Ammon's horn (tissue), 1 donor: ENCODE results near the gene THEM4.
"Not testable (repeated sequence)": the region's sequence is repeated elsewhere in the genome, so short reads cannot be mapped to it uniquely, and the experiment has no call there.

ENCODE experiments used
- DNase-seq: peaks from one replicate; pipeline ENCODE4 v3.0.0-alpha.2; 2016; ENCODE audit warnings: low spot score

THEM4 gene

GRCh38 chr1:151893176-151893924, 16.0 kb downstream of the THEM4 start:
- no peak for DNase-seq

DNA sequence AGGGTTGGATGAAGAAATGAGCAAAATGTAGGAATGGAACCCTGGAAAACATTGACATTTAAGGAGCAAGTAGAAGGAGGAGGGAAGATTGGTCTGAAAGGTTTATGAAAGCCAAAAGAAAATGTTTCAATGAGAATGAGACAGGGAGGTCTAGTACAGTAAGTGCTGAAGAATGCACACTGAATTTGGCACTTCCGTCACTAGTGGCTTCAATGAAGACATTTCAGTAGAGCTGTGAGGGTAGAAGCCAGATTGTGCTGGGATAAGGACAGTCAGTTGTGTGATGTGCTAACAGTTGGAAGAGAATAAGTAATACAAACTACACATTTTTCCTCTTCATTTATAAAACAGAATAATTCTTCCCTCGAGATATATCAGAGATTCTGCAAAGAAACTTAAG, 17.1 kb downstream of the THEM4 start:
- DNase-seq = no peak

DNA sequence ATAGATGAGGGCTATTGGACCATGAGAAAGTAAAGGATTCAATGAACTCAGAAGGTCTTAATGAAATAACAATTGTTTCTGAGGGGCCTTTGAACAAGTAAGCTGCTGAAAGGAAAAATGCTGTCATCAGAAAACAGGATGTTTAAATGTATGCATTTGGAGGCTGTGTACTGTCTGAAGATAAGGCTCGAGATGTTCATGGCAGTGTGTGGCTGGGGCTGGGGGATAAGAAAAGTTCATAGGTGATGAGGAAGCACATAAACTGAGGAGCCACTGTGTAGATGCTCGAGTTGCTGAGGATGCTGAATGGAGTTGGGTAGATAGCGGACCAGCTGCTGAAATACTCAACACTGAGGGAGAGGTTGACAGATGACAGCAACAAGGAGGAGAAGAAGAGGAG, 17.8 kb downstream of the THEM4 start:
- no peak for DNase-seq

DNA sequence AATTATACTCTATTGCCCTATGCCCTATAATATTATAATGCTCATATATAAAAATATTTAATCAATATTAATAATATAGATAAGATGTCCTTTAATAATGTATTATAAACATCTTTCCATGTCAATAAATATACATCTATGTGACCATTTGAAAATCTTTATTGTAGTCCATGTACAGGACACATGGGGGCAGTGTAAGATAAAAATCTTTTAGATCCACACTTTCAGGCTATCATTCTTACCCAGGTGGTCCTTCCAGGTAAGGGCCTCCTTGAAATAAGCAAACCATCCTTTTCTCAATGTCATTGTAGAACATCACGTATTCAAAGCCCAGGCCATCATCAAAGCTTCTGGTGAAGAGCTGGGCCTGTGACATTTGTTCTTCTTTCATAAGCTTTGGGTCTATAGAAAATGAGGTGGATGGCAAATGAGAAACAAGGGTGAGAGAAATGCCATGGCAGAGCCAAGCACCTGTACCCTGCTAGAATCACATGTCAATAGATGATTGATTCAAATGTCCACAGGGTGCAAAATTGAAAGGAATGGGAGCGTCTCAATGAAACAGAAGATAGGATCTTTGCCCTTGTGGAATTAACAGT, 20.2 kb downstream of the THEM4 start:
- no peak for DNase-seq

DNA sequence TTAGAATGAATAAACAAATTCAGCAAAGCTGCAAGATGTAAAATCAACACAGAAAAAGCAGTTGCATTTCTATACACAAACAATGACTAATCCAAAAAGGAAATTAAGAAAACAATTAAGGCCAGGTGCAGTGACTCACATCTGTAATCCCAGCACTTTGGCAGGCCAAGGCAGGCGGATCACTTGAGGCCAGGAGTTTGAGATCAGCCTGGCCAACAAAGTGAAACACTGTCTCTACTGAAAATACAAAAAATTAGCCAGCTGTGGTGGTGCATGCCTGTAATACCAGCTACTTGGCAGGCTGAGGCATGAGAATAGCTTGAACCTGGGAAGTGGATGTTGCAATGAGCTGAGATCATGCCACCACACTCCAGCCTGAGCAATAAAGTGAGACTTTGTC, 22.3 kb downstream of the THEM4 start:
- no peak for DNase-seq

DNA sequence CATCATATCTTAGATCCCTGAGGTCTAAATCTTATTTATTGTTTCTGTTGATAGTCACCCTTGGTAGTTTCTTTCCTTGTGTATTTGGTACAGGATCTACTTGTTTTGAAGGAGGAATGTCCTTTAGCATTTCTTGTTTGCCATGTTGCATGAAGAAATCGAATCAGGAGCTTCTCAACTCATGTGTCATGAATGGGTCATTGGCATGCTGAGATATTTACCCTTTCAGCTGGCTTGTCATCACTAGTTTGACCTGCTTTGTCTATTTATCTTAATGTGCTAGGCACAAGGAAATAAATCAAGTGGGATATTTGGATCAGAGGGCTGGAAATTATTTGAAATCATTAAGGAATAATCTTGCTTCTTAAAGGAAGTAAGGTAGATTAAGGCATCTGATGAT, 23.8 kb downstream of the THEM4 start:
- no peak for DNase-seq

GRCh38 chr1:151884879-151885278, 24.4 kb downstream of the THEM4 start:
- DNase-seq = not testable (repeated sequence)

GRCh38 chr1:151884445-151884844, 24.9 kb downstream of the THEM4 start:
- not testable (repeated sequence) for DNase-seq

- DNase-seq = not testable (repeated sequence)
These were observed 25.4 kb downstream of the THEM4 start for GRCh38 chr1:151883898-151884297.

DNA sequence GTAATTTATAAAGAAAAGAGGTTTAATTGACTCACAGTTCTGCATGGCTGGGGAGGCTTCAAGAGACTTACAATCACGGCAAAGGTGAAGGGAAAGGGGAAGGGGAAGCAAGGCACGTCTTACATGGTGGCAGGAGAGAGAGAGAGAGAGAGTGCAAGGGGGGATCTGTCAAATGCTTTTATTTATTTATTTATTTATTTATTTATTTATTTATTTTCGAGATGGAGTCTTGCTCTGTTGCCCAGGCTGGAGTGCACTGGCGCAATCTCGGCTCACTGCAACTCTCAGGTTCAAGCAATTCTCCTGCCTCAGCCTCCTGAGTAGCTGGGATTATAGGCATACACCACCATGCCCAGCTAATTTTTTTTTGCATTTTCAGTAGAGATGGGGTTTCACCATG, 26.4 kb downstream of the THEM4 start:
- not testable (repeated sequence) for DNase-seq

DNA sequence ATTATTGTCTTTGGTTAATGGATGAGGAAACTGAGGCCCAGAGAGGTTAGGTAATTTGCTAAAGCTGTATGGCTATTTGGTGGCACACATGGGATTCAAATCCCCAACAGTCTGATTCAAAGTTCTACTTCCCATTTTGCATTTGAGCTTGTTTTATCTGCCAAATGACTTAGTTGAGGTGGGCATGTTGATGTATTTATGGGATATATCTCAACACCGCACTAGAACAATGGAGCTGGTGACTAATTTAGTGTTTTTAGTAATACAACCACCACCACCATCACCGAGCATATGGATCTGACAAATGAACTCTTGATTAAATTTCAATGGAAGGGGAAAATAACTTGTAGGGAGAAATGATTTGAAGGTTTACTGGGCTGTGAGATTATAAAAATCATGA, 26.8 kb downstream of the THEM4 start:
- no peak for DNase-seq

GRCh38 chr1:151881479-151881878, 27.8 kb downstream of the THEM4 start:
- DNase-seq = peak; percentile 62

DNA sequence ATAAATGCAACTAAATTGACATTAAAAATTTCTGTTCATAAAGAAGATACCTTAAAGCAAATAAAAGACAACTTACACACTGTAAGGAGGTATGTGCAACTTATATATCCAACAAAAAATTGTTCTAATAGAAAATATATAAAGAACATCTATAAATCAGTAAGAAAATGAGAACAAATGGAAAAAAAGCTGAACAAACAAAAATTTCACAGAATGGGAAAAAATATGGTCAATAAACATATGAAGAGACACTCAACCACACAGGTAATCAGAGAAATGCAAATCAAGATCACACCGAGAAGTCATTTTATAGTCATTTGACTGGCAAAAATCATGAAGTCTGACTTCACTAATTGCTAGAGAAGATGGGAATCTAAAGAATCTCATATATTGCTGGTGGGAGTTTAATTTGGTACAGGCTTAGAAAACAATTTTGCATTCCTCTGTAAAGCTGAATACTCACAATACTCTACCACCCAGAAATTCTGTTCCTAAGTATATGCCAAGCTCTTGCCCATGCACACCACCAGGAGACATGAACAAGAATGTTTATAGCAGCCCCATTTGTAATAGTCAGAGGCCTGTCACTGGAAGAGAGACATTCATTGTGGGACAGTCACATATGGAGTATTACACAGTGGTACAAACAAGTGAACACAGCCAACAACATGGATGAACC, 33.8 kb downstream of the THEM4 start:
- DNase-seq = no peak

DNA sequence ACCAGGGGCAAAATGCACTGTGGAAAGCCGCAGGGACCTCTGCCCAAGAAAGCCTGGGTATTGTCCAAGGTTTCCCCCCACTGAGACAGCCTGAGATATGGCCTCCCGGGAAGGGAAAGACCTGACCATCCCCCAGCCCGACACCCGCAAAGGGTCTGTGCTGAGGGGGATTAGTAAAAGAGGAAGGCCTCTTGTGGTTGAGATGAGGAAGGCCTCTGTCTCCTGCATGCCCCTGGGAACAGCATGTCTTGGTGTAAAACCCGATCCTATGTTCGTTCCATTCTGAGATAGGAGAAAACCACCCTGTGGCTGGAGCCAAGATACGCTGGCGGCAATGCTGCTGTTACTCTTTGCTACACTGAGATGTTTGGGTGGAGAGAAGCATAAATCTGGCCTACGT, 36.5 kb downstream of the THEM4 start:
- not testable (repeated sequence) for DNase-seq

GRCh38 chr1:151871284-151872030, 37.9 kb downstream of the THEM4 start:
- no peak for DNase-seq

DNA sequence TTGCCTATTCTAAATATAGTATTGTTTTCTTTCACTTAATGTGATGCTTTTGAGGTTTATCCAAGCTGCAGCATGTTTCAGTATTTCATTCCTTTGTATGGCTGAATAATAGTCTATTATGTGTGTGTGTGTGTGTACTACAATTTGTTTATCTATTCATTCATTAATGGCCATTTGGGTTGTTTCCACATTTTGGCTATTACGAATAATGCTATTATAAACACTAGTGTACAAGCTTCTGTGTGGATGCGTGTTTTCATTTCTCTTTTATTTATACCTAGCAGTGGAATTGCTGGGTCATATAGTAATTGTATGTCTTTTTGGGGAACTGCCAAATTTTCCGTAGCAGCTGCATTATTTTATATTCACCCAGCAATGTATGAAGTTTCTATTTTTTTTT, 40.8 kb downstream of the THEM4 start:
- no peak for DNase-seq

DNA sequence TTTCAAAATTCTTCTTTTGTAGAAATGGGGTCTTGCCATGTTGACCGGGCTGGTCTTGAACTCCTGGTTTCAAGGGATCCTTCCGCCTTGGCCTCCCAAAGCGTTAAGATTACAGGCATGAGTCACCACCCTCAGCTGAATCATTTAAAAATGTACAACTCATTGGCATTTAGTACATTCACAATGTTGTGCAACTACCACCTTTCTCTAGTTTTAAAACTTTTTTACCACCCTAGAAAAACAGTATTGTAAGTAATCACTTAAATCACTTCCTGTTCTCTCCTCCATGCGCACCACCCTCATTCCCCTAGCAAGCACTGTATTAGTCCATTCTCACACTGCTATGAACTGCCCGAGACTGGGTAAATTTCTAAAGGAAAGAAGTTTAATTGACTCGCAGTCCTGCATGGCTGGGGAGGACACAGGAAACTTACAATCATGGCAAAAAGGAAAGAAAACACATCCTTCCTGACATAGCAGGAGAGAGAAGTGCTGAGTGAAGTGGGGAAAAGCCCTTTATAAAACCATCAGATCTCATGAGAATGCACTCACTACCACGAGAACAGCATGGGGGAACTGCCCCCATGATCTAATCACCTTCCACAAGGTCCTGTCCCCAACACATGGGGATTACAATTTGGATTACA, 41.4 kb downstream of the THEM4 start:
- DNase-seq = no peak

DNA sequence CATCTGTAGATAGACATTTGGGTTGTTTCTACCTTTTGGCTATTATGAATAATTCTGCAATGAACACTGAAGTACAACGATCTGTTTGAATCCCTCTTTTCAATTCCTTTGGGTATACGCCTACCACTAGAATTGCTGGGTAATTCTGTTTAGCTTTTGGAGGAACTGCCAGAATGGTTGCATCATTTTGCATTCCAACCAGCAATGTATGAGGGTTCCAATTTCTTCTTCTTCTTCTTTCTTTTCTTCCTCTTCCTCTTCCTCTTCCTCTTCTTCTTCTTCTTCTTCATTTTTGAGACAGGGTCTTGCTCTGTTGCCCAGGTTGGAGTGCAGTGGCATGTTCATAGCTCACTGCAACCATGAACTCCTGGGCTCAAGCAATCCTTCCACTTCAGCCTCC, 42.0 kb downstream of the THEM4 start:
- DNase-seq = no peak

DNA sequence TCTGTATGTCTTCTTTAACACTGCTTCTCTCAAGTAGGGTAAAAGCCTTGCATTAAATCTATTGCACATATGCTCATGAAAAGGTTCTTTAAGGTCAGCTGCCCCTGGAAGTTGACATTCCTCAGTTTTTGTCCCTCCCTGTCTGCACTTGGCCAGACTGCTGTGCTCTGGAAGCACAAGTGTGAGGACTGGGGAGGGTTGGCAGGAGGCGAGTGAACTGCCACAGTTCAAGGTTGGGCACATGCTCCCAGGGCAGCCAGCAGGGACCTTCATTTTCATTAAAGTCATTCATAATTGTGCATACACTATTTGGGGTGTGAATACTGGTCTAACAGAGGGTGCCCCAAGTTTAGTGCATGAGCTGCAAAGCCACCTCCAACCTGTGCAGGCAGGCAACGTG, 44.9 kb downstream of the THEM4 start:
- no peak for DNase-seq

DNA sequence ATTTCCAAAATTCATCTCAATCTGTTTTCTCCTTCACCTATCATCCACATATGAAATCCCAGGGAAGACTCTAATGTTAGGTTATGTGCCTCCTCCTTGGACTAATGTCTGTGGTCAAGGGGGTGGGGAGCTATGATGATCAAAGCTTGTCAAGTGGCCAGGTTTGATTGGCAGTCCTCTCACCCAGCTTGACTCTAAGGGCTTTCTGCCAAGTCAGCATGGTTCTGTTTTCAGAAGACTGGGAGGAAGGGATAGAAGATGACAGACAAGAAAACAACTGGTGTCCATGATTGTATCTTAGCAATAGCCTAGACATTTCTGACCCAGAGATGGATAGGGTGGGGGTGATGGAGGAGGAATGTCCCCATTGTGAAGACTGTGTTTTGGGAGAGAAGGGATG, 46.7 kb downstream of the THEM4 start:
- no peak for DNase-seq

DNA sequence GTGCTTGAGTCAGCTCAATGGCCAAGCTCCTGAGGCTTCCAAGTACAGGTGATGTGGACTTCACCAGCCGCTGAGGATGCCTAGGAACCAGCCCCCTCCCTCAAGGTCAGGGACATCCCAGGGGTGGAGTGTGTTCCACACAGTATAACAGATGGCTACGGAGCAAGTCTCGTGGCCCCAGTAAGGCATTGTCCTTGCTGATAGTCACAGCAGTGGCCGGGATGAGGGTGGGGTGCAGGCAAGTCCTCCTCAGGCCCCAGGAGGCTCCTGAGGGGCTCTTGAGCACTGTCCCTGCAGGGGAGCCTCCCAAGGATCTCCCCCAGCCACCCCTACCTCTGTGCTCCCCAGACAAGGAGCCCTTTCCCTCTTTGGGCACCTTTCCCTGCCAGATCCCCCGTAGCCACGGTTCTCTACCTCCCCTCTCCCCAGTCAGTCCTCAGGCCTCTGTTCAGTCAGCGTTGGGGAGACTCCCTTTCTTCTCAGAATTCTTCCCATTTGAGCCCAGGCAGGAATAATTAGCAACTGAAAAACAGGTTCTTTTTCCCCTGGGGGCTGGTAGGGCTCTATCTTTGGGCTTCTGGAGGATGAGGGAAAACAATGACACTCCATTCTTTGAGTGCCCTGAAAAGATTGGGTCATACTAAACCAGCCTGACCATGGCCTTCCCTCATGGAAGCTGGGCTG, 48.7 kb downstream of the THEM4 start:
- DNase-seq = no peak

DNA sequence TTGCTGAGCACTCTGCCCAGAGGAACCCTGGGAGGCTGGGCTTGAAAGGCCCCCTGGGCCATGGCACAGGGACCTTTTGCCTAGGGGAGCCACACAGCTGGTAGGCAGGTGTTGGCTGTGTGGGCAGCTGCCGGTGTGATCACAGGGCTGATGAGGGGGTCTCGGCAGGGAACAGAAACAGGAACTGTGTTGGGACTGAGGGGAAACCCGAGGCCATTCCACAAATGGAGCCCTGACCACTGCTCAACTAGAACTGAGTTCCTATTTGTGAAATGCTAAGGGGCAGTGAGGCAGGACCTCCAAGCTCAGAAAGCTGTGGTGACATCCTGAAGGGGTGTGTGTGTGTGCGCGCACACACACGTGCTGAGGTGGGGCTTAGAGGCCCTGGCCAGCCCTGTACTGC, 49.4 kb downstream of the THEM4 start:
- DNase-seq = no peak
